ENCODE results near the gene CACNA1I. TPM values are rescaled to one million over a fixed set of nuclear protein-coding genes. Genes with fewer than 3 reads are reported as not detected.

CACNA1I gene
- total and polyA plus RNA-seq, 2 of the 8 experiments (the other 6 are each of a cell fraction or from before 2014, with no cell fraction given), result 0.77 to 1.2 TPM

DNA sequence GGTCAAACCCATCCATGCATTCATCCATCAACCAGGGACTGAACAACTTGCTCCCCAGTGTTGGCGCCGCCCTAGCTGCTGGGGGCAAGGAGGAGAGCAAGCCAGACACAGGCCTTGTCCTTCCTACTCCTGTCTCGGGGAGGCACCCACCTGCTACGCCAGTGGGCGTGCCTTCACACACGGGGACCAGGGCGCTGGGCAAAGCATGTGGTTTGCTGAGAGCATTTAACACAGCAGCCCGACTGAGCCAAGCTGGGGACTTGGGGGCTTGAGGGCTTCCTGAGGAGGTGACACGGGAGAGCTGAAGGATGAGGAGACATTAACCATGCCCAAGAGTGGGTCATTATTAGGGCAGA, 30.6 kb downstream of the CACNA1I start:
- no peak overlapping the region for H2BK20ac ChIP-seq (ENCODE audit: low read length)
- no peak overlapping the region for H3K14ac ChIP-seq (ENCODE audit: insufficient read length)
- H4K5ac ChIP-seq (ENCODE audit: insufficient read length, low read depth, low read length), result no peak overlapping the region
- H3K9me3 ChIP-seq (ENCODE audit: insufficient read depth in 2 of 2, low read depth in 1 of 2, low read length in 1 of 2), result peaks cover 0 to 5% of the 10 kb centered on the region in 2 experiments; a peak in 1 of 4 replicates
- H3K27me3 ChIP-seq (replicated peaks in 1 of 4; ENCODE audit: control insufficient read depth in 3 of 4, extremely low read depth in 1 of 4, insufficient read depth in 3 of 4, low read length in 3 of 4), result peaks cover 0 to 15% (median 5%) of the 10 kb centered on the region in 4 experiments; a peak in 4 of 7 replicates
- no peaks in the 10 kb centered on the region for H3K36me3 ChIP-seq (ENCODE audit: control insufficient read depth in 2 of 4, insufficient read depth in 4 of 4, low read length in 3 of 4)
- ChIA-PET CTCF (ENCODE audit: partially characterized antibody) (interaction anchor here (1.3 to 2.5 kb wide), 3 partner anchors 13 to 42 kb away, joined by 4 to 7 read pairs (median 5); no protein-coding TSS in a partner anchor), POLR2A (ENCODE audit: partially characterized antibody) (interaction anchor here (0.9 to 1.1 kb wide), 2 partner anchors 9 to 577 kb away, joined by 3 read pairs; no protein-coding TSS in a partner anchor)
- H4K8ac ChIP-seq (ENCODE audit: extremely low read depth, insufficient read depth, low read length), result no peak overlapping the region
- H3K27ac ChIP-seq (ENCODE audit: low read depth, low read length), result no peak overlapping the region
- no peak overlapping the region for H2BK15ac ChIP-seq (ENCODE audit: low read length)
- H3K4me2 ChIP-seq (ENCODE audit: insufficient read depth in 1 of 2, low read depth in 2 of 2, low read length in 2 of 2), result no peak overlapping the region
- peaks cover 2% of the 10 kb centered on the region; the same call in 1 of the 2 replicates for H3K23me2 ChIP-seq (ENCODE audit: low read depth, low read length)
- H3K18ac ChIP-seq (ENCODE audit: extremely low read depth, low read length), result no peak overlapping the region
- 81% methylated on average over 7 of the region's 9 CpGs; no CpG with 5 or more reads in 1 of the 2 experiments for WGBS, 2 experiments (ENCODE audit: extremely low coverage in 1 of 2, insufficient coverage in 1 of 2, insufficient read length in 1 of 2, insufficient replicate concordance in 2 of 2, low coverage in 1 of 2, low lambda C conversion rate in 2 of 2, missing lambda C conversion rate in 1 of 2)
- H3K23ac ChIP-seq (ENCODE audit: insufficient read length), result no peak overlapping the region
- no peak for TF ChIP-seq EP300 (IDR thresholded peaks at IDR 0.05; ENCODE audit: borderline replicate concordance in 1 of 2, low read depth in 2 of 2, low read length in 2 of 2)
- TF ChIP-seq CTCF (IDR thresholded peaks at IDR 0.05; ENCODE audit: control extremely low read depth in 1 of 3, insufficient read depth in 1 of 3, low read depth in 1 of 3, low read length in 3 of 3), result peak in 2 of 3 experiments; percentile 7 to 24; a peak in 2 of 4 replicates
- no peak overlapping the region for H2AK5ac ChIP-seq (ENCODE audit: low read depth, low read length)
- no peak for DNase-seq (ENCODE audit: low read depth in 1 of 2, low spot score in 2 of 2)
- no peak overlapping the region for H2BK12ac ChIP-seq (ENCODE audit: low read depth, low read length)
- H3K4me1 ChIP-seq (replicated peaks in 1 of 4; ENCODE audit: control insufficient read depth in 3 of 4, insufficient read depth in 4 of 4, low read length in 3 of 4), result peaks cover 0 to 7% (median 5%) of the 10 kb centered on the region in 4 experiments; a peak in 6 of 7 replicates
- H3K79me1 ChIP-seq (ENCODE audit: low read depth, low read length), result no peaks in the 10 kb centered on the region
- H2BK120ac ChIP-seq (replicated peaks; ENCODE audit: low read depth, low read length), result no peak overlapping the region
- no peak overlapping the region for H4K91ac ChIP-seq (replicated peaks; ENCODE audit: insufficient read length, low read length)
- H4K20me1 ChIP-seq (replicated peaks in 1 of 2; ENCODE audit: control insufficient read depth in 1 of 2, insufficient read depth in 2 of 2, low read length in 2 of 2), result peaks cover 0 to 2% of the 10 kb centered on the region in 2 experiments
- no peak overlapping the region for H3K56ac ChIP-seq (replicated peaks; ENCODE audit: insufficient read length, low read depth, low read length)
- no peak overlapping the region for H2AFZ ChIP-seq (ENCODE audit: low read length)
- no peak overlapping the region for H3K4ac ChIP-seq (replicated peaks; ENCODE audit: insufficient read length, low read depth, low read length)
- no peak overlapping the region for H3K4me3 ChIP-seq (ENCODE audit: extremely low read depth in 1 of 4, insufficient read depth in 2 of 4, low read depth in 3 of 4, low read length in 4 of 4)
- no peak for FAIRE-seq
- no peak overlapping the region for H3K9ac ChIP-seq (replicated peaks in 1 of 4; ENCODE audit: extremely low read depth in 1 of 4, low read depth in 3 of 4, low read length in 3 of 4)
- no peaks in the 10 kb centered on the region for H3K79me2 ChIP-seq (ENCODE audit: control insufficient read depth in 1 of 2, insufficient read depth in 2 of 2, low read length in 2 of 2)
- no peak overlapping the region for H2BK5ac ChIP-seq (ENCODE audit: low read depth, low read length)
